NT2/D1 (cell line): ENCODE measurements around the gene GDF10.

Experiments
- SUZ12 ChIP-seq: IDR thresholded peaks from 2 replicates; pipeline ENCODE4 v1.6.1; 2011; ENCODE audit not compliant: insufficient read length, insufficient read depth; ENCODE audit errors: extremely low read depth
- YY1 ChIP-seq: IDR thresholded peaks from 2 replicates; pipeline ENCODE4 v1.6.1; 2011; ENCODE audit not compliant: insufficient read length, insufficient read depth
- ZNF274 ChIP-seq: IDR thresholded peaks from 2 replicates; pipeline ENCODE4 v1.6.1; 2011; ENCODE audit warnings: mild to moderate bottlenecking, low read depth, low read length

DNA sequence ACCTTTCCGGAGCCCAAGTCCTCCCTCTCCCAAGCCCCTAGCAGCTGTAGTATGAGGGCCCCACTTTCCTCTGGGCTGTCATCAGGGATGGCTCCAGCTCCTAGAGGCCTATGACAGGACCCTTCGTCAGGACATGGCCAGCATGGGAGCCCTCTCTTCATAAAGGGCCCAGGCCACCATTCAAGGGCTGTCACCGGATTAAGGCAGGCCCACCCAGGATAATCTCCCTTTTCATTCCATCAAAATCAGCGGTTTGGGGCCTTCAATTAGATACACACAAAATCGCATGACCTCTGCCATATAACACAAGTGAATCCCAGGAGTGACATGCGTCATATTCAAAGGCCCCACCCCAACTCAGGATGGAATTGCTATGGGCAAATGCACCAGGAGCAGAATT is 12.2 kb upstream of the GDF10 start:
- TF ChIP-seq YY1, result no peak
- TF ChIP-seq SUZ12, result no peak
- TF ChIP-seq ZNF274, result no peak
